NCI-H345 treated with DMSO at 0.1 percent for 48 hours (cell line): ENCODE measurements around the gene UBE2H.
"Not testable (repeated sequence)": the region's sequence is repeated elsewhere in the genome, so short reads cannot be mapped to it uniquely, and the experiment has no call there.

Experiments
- DNase-seq: peaks from one replicate; lab custom pipeline; 2025; ENCODE audit not compliant: unreplicated experiment; lab: John Stamatoyannopoulos, UW

Gene UBE2H

DNA sequence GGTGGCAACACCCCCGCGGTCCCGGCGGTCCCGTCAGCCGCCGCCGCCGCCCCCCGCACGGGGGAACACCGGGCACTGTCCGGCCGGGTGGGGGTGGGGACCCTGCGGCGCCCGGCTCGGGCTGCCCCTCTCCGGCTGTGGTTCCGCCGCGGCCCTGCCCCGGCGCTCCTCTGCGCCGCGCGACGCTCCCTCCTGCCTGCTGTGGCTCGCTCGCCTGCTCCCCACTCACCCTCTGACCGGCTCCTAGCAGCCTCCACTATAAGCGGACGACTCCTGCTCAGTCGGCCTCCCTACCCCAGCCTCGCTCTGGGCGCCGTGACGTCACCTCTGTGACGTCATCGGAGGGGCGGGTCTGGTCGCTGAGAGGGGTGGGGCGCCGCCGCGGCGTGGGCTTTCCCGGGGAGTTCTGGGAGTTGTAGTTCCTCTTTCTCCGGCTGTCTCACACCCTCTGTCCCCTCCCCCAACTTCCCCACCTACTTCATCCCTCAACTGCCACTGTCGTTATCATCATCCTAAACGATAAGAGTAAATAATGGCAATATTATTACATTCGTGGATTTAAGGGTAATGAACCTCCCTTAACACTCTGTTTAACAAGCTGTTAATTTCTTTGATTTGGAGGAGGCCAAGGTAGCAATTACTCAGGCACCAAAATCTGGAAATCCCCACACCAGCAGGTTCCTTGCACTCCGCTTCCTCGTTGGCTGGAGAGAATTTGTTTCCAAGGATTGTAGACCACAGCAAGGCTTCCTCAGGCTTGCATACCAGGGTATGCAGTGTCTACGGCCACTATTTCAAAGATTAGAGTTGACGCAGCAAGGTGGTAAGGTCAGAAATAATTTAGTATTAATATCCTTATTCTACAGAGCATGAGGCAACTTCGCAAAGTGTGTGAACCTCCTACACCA lies at the start of gene UBE2H:
Gene UBE2H, minus strand, starts transcription at position 308 of the 908 bp plus-strand sequence. CDS start 405 bp downstream, outside the sequence.
- DNase-seq = peak; percentile 87

DNA sequence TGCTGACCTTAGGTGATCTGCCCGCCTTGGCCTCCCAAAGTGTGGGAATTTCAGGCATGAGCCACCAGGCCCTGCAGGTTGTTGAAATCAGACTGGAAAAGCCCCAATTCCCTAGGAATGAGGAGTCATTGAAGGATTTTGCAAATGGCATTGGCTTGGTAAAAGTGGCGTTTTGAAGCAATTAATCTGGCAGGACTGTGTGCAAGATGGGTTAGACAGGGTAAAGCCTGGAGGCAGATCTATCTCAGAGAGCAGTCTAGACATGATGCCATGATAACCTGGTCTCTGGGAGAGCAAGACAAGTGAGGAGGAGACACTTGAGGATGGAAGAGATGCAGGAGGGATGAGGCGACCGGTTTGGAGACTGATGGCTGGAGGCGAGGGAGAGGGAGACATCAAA lies 45.7 kb upstream of the UBE2H start:
- no peak for DNase-seq

DNA sequence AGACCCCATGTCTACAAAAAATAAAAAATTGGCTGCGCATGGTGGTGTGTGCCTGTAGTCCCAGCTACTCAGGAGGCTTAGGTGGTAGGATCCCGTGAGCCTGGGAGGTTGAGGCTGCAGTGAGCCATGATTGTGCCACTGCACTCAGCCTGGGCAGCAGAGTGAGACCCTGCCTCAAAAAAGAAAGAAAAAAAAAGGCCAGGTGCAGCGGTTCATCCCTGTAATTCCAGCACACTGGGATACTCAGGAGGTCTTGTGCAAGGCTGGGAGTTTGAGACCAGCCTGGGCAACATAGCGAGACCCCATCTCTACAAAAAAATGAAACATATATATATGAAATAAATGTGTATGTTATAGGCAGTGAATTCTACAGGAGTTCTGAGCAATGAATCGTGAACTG lies 44.5 kb upstream of the UBE2H start:
- no peak for DNase-seq

DNA sequence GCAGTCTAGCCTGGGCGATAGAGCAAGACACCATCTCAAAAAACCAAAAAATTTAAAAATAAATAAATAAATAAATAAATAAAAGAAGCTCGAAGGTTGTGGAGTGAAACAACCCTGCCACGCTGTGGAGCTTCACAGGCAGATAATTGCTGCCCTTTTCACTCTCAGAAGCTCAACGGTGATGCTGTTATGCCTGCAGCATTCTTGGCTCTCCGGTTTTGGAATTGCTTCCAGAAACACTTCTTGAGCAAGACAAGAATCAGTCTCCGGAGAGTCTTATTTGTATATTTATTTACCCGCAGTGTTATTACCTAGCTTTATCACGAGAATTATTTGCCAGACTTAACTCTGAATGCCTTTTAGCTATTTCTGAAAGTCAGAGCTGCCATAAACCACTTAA lies 40.5 kb upstream of the UBE2H start:
- DNase-seq = no peak

DNA sequence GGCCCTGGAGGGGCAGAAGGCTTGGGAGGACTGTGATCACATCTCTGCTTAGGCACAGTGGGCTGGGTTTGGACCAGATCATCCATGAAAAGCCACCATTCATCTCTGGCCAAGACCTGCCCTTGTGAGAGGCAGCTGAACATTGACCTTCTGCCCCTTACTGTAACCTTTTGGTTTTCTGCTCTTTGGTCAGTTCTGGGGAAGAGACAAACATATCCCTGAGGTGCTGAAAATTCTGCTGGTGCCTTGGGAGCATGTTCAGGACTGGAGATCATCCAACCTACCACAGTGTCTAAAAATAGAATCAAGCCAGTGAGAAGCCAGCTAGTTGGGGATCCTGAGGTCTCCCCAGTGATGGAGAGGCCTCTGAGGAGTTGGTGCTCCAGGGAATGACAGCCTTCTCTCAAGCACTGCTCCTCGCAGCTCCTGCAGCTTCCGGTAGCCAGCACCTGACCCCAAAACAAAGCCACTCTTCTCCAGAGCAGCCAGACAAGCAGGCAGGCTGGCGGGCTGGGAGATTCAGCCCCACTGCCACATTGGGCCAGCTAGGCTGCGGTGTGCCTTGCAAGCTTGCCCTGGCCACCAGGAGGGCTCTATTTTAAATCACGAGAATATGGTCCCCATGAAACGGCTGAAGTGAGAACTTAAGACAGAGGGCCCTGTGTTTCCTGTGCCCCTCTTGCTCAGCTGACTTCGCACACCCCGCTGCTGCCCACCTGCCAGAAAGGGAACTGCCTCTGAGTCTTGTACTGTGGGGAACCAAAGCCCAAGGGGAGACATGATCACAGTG lies 37.8 kb upstream of the UBE2H start:
- DNase-seq = no peak

DNA sequence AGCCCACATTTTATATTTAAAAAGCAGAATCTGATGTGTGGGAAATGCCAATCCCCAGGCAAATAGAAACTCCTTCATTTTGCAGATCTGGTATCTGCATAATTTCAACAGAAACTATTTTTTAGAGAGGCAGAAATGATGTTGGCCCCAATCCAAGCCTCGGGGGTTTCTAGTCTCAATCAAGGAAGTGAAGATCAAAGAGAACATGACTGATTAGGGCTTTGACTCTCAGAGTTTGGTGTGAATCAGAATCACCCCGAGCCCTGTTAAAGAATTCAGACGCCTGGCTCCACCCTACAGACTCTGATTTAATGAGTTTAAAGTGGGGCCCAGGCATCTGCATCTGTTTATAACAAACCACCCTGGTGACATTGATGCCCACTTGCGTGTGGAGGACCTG lies 36.7 kb upstream of the UBE2H start:
- DNase-seq = no peak

DNA sequence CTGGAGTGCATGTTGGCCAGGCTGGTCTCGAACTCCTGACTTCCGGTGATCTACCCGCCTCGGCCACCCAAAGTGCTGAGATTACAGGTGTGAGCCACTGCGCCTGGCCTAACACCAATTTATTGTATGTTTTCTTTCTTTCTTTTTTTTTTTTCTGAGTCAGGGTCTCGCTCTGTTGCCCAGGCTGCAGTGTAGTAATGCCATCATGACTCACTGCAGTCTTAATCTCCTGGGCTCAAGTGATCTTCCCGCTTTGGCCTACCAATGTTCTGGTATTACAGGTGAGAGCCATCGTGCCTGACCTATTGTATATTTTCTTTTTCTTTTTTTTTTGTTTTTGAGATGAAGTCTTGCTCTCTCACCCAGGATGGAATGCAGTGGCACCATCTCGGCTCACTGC lies 33.8 kb upstream of the UBE2H start:
- no peak for DNase-seq

GRCh38 chr7:129980667-129981066 lies 27.9 kb upstream of the UBE2H start:
- no peak for DNase-seq

GRCh38 chr7:129975309-129975708 lies 22.5 kb upstream of the UBE2H start:
- no peak for DNase-seq

GRCh38 chr7:129970816-129971215 lies 18.1 kb upstream of the UBE2H start:
- DNase-seq = no peak

GRCh38 chr7:129969881-129970446 lies 17.2 kb upstream of the UBE2H start:
- DNase-seq = no peak

DNA sequence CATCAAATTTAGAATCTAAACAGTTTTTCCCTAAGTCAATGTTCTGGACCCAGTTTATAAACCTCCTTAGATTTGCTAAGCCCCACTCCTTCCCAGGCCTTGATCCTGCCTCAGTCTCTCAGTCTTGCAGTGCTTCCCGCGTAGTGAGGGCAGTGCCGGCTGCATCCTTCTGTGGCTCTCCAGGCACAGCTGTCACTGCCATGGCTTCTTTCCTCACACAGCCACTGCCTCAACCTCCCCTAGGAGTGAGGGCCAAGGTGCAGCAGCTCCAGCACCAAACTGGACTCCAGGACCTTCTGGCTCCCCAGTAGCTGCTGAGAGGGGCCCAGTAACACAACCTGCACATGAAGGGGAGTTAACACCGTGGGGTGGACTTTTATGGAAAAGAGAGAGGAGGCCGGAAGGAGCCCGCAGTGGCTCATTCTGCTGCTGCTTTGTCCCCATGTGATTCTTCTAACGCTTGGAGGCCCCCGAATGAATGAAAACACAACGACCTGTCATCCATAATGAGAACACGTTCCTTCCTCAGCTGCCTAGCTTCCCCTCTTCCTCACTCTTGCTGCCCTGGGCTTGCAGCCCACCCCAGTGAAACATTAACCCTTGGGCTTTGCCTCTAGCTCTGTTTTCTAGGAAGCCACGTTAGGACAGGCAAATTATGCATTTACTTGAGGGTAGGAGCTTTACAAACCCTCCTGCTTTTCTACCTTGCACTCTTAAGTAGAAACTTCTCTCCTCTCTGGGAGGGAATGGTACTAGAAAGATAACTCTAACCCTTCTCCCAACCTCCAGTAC lies 16.0 kb upstream of the UBE2H start:
- DNase-seq = no peak

DNA sequence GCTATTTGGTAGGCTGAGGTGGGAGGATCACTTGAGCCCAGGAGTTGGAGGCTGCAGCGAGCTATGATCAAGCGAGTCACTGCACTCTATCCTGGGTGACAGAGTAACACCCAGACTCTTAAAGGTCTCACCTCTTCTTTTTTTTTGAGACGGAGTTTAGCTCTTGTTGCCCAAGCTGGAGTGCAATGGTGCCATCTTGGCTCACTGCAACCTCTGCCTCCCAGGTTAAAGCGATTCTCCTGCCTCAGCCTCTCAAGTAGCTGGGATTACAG lies 7.4 kb upstream of the UBE2H start:
- DNase-seq = not testable (repeated sequence)

DNA sequence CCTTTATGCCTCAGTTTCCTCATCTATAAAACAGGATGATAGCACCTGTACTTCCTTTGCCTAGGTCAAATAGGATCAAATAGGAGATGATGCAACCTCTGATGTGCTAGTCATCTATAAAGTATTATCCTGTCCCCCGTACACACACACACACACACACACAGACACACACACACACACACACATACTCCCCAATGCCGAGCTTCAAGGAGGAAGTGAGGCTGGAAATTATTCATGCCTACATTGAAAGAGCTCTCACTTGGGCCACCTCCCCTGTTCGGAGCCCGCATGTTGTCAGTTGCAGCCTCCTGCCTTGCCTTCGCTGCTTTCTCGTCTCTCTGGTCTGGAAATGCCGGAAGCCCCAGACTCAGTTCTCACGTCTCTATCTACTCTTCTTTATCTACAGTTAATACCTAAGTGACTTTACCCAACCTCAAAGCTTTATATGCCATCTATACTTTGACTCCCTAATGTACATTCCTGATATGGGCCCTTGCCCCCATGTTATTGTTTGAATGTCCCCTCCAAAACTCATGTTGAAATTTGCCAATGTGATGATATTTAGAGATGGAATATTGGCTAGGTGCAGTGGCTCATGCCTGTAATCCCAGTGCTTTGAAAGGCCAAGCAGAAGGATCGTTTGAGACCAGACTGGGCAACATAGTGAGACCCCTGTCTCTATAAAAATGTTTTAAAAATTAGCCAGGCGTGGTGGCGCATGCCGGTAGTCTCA lies 6.9 kb upstream of the UBE2H start:
- no peak for DNase-seq

DNA sequence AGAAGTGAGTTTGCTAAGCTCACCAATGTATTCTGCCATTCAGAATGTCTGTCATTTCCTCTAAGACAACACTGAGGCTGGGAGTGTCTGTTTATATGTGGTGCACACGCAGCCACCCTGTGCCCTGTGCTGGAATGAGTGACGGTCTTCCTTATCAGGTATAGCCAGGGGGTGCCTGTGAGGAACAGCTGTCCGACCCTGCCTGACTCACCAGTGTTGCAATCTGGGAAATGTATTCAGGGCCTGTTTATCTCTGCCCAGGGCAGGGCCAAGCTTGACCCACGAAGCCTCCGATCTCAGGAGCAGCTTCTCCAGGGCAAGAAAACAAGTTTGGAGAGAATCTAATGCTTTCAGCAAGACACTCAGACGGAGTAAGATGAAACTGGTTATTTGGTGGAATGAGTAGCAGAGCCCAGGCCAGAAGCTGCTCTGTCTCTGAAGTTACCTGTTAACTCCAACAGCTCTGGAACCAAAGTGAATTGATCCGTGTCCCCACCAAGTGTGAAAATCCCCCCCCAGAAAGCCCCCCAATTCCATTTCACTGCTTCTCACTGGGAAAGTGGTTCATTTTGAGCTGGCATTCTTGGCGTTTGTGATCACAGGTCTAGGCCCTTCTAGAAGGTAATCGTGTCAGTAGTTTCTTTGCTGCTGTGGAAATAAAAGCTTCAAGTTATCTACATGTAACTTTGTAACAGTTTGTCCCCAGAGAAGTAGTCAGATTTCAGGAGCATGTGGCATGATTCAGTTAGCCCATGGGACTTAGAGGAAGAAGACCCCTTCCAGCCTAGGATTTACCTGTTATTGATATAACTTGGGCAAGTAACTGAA lies 6.1 kb upstream of the UBE2H start:
- no peak for DNase-seq

GRCh38 chr7:129955993-129956543 lies 3.3 kb upstream of the UBE2H start:
- DNase-seq = no peak

DNA sequence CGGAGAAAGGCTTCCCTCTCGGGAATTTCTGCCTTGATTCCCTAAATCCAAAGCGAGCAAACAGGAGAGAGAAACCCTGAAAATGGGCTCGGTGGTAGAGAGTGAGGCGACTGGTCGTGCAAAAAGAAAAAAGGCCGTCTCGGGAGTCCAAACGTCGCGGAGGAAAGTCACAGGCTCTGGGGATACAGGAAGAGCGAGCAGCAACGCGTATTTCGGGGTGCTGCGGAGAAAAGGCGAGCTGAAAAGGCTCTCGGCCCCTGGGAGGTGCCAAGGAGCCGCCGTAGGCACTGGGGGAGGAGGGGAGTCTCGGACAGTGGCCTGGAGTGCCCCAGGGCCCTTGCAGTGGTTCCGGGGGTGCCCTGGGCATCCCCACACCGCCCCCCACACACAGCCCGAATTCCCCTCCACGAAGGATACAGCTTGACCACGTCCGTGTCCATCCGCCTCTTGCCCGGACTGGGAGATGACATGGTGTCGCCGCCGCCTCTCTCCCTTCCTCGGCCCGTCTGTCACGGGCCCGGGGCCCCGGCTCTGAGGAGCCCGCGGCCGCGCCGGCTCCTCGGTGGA lies 591 bp downstream of the UBE2H start:
- no peak for DNase-seq

DNA sequence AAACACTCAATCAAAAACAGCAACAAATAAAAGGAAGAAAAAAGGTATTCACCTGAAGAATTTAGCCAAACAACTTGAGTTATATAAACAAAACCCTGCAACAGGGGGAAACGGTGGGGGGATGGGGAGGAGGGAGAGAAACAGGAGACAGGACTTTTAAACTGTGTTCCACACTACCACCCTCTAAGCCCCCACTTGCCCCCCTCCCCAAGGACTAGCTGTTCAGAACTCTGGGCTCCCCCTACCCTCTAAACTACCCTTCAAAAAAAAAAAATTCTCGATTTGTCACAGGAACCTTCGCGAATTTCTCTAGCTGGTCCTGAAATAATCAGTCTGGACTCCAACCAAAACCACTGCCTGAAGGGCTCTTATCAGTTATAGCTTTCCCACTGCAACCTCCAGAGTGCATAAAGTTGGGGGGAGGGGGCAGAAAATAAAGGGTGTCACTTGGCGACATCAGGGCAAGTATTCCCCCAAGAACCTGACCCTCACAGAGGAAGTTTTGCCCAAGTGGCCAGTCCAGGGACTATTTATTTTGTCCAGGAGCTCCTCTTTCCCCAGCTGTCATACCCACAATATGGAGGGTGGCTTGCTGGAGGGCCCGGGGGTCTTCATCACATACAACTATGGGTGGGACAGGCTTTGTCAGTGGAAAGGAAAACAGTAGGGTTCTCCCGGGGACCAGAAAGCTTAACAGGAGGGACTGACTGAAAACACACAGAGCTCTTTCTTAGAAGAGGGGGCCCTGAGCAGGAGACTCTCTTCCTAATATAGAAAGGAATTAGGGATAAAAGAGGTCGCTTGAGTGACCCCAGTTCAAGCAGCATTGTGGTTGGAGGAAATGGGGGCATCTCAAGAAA lies 1.3 kb downstream of the UBE2H start:
- DNase-seq = no peak
